H54 (cell line): Measurements from ENCODE around the gene SPPL3.

Experiments used
- DNase-seq: peaks from one replicate; pipeline ENCODE4 v3.0.0; 2011; ENCODE audit warnings: low spot score, mixed read lengths; ENCODE audit not compliant: insufficient read length
- FAIRE-seq: peaks from 3 replicates; lab custom pipeline; 2011; peaks lifted over from hg19 to GRCh38; lab: Jason Lieb, UNC
- POLR2A ChIP-seq: IDR thresholded peaks from 2 replicates; pipeline ENCODE4 v1.6.1; 2011; ENCODE audit warnings: low read depth, mild to moderate bottlenecking, low read length

Gene SPPL3

DNA sequence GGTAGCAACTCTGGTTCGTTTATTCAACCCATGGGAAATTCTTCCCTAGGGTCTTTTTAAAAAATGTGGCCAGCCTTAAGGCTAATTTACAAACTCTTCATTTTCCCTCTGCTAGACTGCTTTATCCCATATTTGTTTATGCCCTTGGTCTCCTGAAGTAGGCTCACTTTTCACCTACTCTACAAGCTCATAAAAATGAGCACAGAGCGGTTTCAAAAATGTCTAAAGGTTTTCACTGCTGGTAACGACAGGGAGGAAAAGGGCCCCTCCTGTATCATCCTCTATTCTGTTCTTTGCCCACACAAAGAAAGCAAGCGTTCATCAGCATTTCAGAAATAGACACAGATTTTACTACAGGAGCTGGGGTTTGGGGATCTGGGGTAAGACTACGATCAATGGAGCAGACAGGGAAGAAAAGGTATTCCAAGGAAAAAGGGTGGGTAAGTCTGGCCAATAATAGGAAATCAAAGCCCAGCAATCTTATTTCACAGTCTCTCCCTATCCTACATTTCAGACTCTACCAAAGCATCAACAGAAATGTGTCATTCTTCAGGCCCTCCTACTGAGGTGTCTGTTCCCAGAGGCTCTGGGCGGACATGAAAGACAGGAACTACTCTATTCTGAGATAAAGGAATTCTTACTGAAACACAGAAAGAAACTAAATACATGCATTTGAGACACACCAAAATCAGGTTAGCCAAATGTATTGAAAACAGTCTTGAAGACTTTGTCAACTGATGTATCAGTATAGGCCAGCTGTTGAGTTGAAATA is 86.4 kb downstream of the SPPL3 start:
- DNase-seq = no peak
- no peak for TF ChIP-seq POLR2A
- no peak for FAIRE-seq

DNA sequence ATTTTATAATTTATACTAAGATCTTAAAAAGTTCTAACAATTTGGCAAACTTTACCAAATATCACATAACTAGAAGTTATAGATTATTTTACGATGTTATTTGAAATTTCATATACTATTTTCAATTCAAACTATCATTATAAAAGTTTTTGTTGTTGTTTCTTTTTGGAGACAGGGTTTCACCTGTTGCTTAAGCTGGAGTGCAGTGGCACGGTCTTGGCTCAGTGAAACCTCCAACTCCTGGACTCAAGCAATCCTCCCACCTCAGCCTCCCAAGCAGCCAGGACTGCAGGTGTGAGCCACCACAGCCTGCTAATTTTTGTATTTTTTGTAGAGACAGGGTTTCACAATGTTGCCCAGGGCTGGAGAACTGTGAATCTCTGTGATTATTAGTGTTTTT is 87.8 kb downstream of the SPPL3 start:
- TF ChIP-seq POLR2A = no peak
- DNase-seq (no peak), FAIRE-seq (no peak)

DNA sequence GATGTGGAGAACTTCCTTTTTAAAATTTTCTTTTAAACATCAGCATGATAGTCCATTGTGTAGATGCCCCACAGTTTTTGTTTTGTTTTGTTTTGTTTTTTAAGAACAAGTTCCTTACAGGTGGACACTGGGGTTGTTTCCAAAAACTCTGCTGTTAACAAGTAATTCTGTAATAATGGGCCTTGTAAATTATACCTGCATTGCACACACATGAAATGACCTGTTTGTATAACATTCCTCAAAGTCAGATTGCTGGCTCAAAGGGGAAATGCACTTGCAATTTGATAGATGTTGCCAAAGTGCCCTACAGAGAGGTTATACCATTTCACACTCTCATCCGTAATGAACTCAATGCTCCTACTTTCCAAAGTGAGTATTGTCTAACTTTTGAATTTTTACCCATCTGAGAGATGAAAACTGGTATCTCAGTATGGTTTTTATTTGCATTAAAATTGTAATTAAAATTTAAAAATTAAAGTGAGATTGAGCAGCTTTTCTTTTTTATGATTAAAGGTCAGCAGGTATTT is 89.2 kb downstream of the SPPL3 start:
- DNase-seq (no peak), FAIRE-seq (peak; percentile 11)
- no peak for TF ChIP-seq POLR2A

DNA sequence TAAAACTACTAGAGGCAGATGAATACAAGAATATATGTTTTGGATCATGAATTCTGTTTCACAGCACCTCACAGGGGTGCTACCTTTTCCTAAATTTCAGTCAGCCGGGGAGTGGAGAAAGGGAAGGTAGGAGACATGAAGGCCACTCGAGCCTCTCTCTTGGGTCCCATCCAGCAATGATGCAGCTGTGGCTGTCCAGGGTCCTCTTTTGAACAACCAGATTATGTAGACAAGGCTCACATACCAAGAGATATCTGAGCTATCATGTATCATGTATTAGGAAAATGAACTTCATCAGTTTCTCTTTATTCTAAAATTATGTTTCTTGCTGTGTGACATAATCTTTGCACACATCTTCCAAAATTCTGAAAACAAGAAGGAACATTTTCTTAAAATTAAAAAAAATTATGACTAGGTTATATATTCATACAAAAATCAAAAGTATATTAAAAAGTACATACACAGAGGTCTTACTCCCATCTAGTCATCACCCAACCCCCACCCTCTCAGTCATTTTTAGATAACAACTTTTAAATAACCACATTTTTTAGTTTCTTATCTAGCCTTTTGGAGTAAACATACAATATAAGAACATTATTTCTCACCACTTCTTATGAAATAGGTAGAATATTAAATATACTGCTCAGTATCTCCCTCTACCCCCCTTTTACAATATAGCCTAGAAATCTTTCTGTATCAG is 89.8 kb downstream of the SPPL3 start:
- DNase-seq (no peak), FAIRE-seq (no peak)
- no peak for TF ChIP-seq POLR2A

DNA sequence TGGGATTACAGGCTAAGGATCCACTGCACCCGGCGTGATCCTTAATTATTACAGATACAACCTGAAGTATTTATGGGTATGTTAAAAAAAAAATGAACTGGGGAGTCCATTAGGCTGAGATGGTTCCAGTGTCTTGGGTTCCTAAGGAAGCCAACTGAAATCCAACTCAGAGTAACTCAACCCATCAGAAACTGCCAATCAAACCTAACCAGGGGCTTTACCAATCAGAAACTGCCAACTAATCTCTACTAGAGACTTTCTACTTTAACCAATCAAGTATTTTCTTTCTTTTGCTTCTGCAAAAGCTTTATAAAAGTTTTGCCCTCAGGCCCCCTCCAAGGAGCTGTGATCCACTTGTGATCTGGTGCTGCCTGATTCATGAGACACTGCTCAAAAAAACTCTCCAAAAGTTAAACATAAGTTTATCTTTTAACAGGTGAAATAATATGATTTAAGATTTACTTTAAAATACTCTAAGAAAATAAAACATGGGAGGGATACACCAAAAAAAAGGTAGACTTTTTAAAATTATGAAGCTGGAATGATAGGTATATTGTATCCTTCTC is 90.5 kb downstream of the SPPL3 start:
- DNase-seq = no peak
- FAIRE-seq = no peak
- no peak for TF ChIP-seq POLR2A

DNA sequence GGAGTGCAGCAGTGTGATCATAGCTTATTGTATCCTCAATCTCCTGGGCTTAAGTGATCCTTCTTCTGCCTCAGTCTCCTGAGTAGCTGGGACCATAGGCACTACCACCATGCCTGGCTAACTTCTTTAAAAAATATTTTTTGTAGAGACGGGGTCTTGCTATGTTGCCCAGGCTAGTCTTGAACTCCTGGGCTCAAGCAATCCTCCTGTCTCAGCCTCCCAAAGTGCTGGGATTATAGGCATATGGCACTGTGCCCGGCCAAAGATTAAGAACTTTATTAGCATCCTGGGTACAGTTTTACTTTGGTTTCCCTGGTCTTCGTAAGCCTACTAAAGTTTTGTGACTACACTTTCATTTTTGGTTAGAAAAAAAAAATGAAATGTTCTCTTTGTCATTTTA is 94.1 kb downstream of the SPPL3 start:
- FAIRE-seq (no peak), DNase-seq (no peak)
- no peak for TF ChIP-seq POLR2A

DNA sequence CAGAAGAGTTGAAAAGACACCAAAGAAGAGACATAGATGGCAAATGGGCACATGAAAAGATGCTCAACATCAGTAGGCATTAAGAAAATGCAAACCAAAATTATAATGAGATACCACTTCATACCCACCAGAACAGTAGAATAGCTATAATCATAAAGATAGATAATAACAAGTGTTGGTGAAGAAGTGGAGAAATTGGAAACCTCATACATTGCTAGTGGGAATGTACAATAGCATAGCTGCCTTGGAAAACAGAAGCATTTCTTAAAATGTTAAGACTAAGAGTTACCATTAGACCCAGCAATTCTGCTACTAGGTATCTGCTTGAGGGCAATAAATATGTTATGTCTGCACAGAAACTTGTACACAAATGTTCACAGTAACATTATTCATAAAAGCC is 99.7 kb downstream of the SPPL3 start:
- DNase-seq (no peak), FAIRE-seq (no peak)
- no peak for TF ChIP-seq POLR2A

DNA sequence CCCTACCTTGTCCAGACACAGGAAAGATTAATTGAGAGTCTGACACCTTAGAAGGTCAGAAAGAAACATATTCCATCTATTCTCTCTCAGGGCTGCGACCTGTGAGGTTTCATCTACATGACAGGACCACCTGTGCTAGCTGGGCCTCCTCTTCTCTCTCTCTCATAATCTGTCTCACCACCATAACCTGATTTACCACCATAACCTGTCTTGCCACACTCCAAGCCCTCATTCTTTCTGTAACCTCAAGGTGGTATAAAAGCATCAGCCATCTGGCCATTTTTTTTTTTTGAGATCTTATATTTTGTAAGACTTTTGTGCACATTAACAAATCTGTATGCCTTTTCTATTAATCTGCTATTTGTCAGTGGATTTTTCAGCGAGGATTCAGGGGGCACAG is 103.0 kb downstream of the SPPL3 start:
- DNase-seq = no peak
- TF ChIP-seq POLR2A = no peak
- peak; percentile 50 for FAIRE-seq

DNA sequence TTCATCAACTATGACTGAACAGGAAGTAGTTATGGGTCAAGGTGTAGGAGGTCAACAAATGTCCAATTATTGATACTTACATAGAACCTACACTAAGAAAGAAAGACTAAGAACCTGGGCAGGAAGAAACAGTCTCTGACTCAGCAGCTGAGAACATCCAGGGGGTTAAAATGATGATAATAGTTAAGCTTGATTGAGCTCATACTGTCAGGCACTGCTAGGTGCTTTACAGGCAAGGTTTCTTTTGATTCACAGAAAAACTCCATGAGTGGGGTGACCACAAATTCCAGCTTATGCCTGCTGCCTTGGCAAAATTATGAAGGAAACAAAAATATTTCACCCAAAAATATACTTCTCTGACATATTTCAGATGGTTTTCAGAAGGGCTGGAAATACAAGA is 103.5 kb downstream of the SPPL3 start:
- FAIRE-seq = no peak

DNA sequence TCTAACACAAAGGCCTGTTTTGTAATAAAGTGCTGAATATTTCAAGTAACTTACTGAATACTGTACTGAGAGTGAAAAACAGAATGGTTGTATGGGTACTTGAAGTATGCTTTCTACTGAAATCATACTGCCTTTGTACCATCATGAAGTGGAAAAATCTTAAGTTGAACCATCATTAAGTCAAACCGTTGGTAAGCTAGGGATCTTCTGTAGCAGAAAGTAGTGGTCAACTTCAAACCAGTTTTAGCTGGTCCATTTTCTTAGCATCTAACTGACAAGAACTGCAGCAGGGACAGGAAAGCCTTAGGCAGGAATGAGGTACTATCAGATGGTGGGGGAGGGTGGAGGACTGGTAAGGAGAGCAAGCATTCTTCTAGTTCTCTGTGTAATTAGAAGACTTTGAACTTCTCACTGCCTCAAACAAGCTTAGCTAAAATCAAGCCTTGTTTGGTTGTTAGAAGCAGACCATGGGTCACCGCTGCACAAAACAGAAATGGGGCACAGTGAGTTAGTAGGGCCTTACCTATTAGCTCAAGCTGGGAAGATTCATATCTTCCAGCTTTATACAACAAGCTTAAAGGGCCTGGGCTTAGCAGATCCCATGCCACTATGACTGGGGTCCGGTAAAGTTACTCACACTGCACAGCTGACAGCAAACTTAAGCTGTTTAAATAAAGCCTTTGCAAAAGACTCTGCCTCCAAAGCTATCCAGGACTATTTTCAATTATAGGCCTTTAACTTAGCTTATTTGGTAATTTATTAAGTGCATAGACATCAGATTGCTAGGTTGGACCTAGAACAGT is 104.7 kb downstream of the SPPL3 start:
- FAIRE-seq (no peak), DNase-seq (no peak)

More for the DNA sequence above, 103.5 kb downstream of the SPPL3 start:
- no peak for TF ChIP-seq POLR2A
- DNase-seq = no peak

DNA sequence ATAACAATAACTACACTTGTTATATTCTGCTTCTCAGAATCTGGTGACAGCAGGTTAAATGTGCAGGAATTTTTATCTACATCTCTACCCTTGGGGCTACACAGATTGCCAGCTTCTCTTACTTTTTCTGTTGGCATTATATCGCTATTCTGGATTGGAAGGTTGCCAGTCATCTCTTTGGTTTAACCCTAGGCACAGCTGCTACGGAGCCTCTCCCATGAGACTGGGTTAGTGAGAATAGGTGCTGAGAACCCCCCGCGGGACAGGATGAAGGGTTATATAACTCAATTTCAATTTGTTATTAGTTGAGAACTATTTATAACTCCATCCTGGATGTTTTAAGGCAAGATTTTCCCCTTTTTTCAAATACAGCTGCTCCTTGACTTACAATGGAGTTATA is 105.5 kb downstream of the SPPL3 start:
- no peak for DNase-seq
- TF ChIP-seq POLR2A = no peak
- no peak for FAIRE-seq

More for the DNA sequence above, 104.7 kb downstream of the SPPL3 start:
- no peak for TF ChIP-seq POLR2A

DNA sequence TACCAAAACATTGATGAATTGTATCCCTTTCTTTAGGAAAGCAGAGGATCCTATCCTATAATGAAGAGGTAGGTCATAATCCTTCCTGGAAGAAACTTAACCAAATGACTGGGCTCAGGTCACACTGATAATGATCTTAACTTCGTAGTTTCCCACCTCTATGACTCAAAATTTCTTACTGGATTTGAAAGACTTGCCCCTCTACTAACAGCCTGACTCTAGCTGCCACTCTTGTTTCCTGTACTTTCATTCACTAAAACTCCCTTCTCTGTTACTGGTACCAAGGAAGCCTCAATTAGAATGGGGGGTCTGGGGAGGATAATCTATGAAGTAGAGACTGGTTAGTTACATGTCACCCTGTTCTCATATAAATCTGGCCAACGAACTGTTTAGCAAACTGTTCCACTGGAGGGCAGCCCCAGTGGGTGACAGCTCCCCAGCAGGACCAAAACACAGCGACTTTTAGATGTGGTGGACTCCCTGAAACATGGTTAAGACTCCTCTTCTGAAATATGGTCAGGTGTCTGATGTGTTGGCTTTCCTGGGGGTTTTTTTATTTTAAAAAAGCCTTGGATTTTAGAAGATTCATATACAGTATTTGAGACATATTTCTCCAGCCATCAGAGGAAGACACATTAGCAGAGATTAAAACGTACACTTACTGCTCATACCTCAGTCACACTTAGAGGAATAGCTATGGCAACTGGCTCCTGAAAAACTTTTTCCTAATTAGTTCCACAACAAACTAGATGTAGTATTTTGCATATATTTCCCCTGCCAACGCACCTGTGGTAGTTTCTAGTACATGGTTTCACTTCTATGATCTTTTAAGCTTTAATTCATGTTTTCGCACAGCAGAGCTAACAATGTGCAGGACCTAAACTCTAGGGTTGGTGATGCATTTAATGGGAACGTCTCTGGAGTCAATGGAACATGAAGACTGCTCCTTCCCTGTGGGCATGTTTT is 106.2 kb downstream of the SPPL3 start:
- TF ChIP-seq POLR2A = no peak

More for the DNA sequence above, 106.2 kb downstream of the SPPL3 start:
- FAIRE-seq (no peak), DNase-seq (no peak)
